K562 (cell line): ENCODE data around the gene MIEN1. TPM values are rescaled to one million over a fixed set of nuclear protein-coding genes. Genes with fewer than 3 reads are reported as not detected.

ENCODE experiments used
- ARID2 ChIP-seq: fragments of 450-650 bp; IDR thresholded peaks from 2 replicates; pipeline ENCODE4 v1.6.1; 2017; ENCODE audit warnings: antibody characterized with exemption, mild to moderate bottlenecking
- BRD4 ChIP-seq: fragments of 200-600 bp; sonication (generic); IDR thresholded peaks from 2 replicates; pipeline ENCODE4 v1.6.1; 2017; ENCODE audit warnings: inconsistent platforms
- CBFA2T3 ChIP-seq: fragments of 450-650 bp; IDR thresholded peaks from 2 replicates; pipeline ENCODE4 v1.6.1; 2017
- DPF2 ChIP-seq: fragments of 450-650 bp; IDR thresholded peaks from 2 replicates; pipeline ENCODE4 v1.6.1; 2016
- ELF2 ChIP-seq: fragments of 250-450 bp; sonication (Bioruptor Pico); IDR thresholded peaks from 2 replicates; pipeline ENCODE4 v1.5.0; 2021; ENCODE audit warnings: mild to moderate bottlenecking
- FIP1L1 ChIP-seq: fragments of 200-400 bp; formaldehyde crosslinking; IDR thresholded peaks from 2 replicates; pipeline ENCODE4 v1.6.1; 2018; ENCODE audit warnings: mild to moderate bottlenecking, low read depth, low read length; ENCODE audit not compliant: poor library complexity, severe bottlenecking
- FOXK2 ChIP-seq, 2 experiments: fragments of 450-650 bp; IDR thresholded peaks in 1 of 2; conservative IDR thresholded peaks in 1 of 2; 2 replicates each; pipeline ENCODE4 v1.6.1; 2016; ENCODE audit warnings: low read depth in 2 of 2, mild to moderate bottlenecking in 1 of 2
- HNRNPH1 ChIP-seq: fragments of 200-400 bp; formaldehyde crosslinking; optimal IDR thresholded peaks from 2 replicates; pipeline ENCODE3; 2017; ENCODE audit warnings: low read depth, mild to moderate bottlenecking, low read length, moderate library complexity
- IRF2 ChIP-seq: sonication (generic); formaldehyde crosslinking; IDR thresholded peaks from 2 replicates; pipeline ENCODE4 v1.8.1; 2022; ENCODE audit warnings: mild to moderate bottlenecking, missing genetic modification reagents
- KDM4B ChIP-seq, 2 experiments: fragments of 450-650 bp in 1 of 2; sonication (generic) in 1 of 2; IDR thresholded peaks; 2 replicates each; pipeline ENCODE4 v1.6.1; 2016 to 2017; ENCODE audit warnings: borderline replicate concordance in 2 of 2, antibody characterized with exemption in 1 of 2, low read depth in 1 of 2, mild to moderate bottlenecking in 1 of 2
- KLF10 ChIP-seq: fragments of 250-450 bp; sonication (Bioruptor Pico); IDR thresholded peaks from 2 replicates; pipeline ENCODE4 v1.6.1; 2021; ENCODE audit warnings: matching md5 sums
- KLF6 ChIP-seq: fragments of 250-450 bp; sonication (Bioruptor Pico); IDR thresholded peaks from 2 replicates; pipeline ENCODE4 v1.4.0; 2020; ENCODE audit warnings: mild to moderate bottlenecking, moderate library complexity, borderline replicate concordance
- MEIS2 ChIP-seq: fragments of 450-650 bp; IDR thresholded peaks from 2 replicates; pipeline ENCODE4 v1.6.1; 2014; ENCODE audit warnings: mild to moderate bottlenecking; ENCODE audit not compliant: partially characterized antibody
- PHF21A ChIP-seq: fragments of 450-650 bp; IDR thresholded peaks from 2 replicates; pipeline ENCODE4 v1.6.1; 2017; ENCODE audit warnings: low read depth, borderline replicate concordance
- PHTF2 ChIP-seq: fragments of 250-450 bp; sonication (Bioruptor Pico); IDR thresholded peaks from 2 replicates; pipeline ENCODE4 v1.5.0; 2021; ENCODE audit warnings: mild to moderate bottlenecking
- POU5F1 ChIP-seq: fragments of 150-350 bp; IDR thresholded peaks from 2 replicates; pipeline ENCODE4 v1.6.1; 2014; ENCODE audit warnings: borderline replicate concordance, low read length, low read depth, mild to moderate bottlenecking; ENCODE audit not compliant: partially characterized antibody
- RBM22 ChIP-seq: fragments of 200-400 bp; formaldehyde crosslinking; IDR thresholded peaks from 2 replicates; pipeline ENCODE4 v1.6.1; 2018; ENCODE audit warnings: low read length, low read depth; ENCODE audit not compliant: poor library complexity, severe bottlenecking
- RCOR1 ChIP-seq, 2 experiments: IDR thresholded peaks; 2 replicates each; pipeline ENCODE4 v1.6.1; 2012; ENCODE audit warnings: low read depth in 2 of 2, low read length in 2 of 2, borderline replicate concordance in 1 of 2, improper control_type of control experiment in 1 of 2
- RNF2 ChIP-seq: sonication (generic); IDR thresholded peaks from 2 replicates; pipeline ENCODE4 v1.6.1; 2016
- SRSF7 ChIP-seq: fragments of 200-400 bp; formaldehyde crosslinking; optimal IDR thresholded peaks from 2 replicates; pipeline ENCODE3; 2017; ENCODE audit warnings: mild to moderate bottlenecking, low read depth, low read length
- WHSC1 ChIP-seq: IDR thresholded peaks from one replicate; pipeline ENCODE4 v1.6.1; 2012; ENCODE audit warnings: low read length, control low read depth, inconsistent platforms
- ZBTB34 ChIP-seq: fragments of 250-450 bp; sonication (Bioruptor Pico); IDR thresholded peaks from 2 replicates; pipeline ENCODE4 v1.8.0; 2021; ENCODE audit warnings: mild to moderate bottlenecking, moderate library complexity
- ZBTB5 ChIP-seq: fragments of 450-650 bp; IDR thresholded peaks from 2 replicates; pipeline ENCODE4 v1.6.1; 2017; ENCODE audit warnings: antibody characterized with exemption
- ZNF124 ChIP-seq: sonication (generic); formaldehyde crosslinking; IDR thresholded peaks from 2 replicates; pipeline ENCODE4 v1.8.1; 2022; ENCODE audit warnings: missing genetic modification reagents
- polyA plus RNA-seq, 8 experiments: library from polyadenylated mRNA; depleted of rRNA in 4 of 8; stranded (reverse) in 5 of 8; unstranded in 3 of 8; fragments of >200 nt; fragmentation: Nextera tagmentation in 2 of 8; fragmentation: Illumina TruSeq in 1 of 8; extraction: Ambion mirVana in 2 of 8; extraction: Trizol in 1 of 8; gene quantifications; 2 replicates each; pipeline versions ENCODE4 v1.2.1 to v1.2.3, GENCODE V29; 2011 to 2014; ENCODE audit warnings: inconsistent platforms in 1 of 8, missing spikeins in 1 of 8
- total RNA-seq, 7 experiments: library from RNA; depleted of rRNA in 6 of 7; stranded (reverse); fragments of >200 nt in 6 of 7; fragmentation: Illumina TruSeq in 2 of 7; extraction: Trizol in 2 of 7; gene quantifications; 2 replicates each; pipeline versions ENCODE4 v1.2.1 to v1.2.3, GENCODE V29; 2011 to 2021; ENCODE audit warnings: low replicate concordance in 1 of 7
- TF ChIP-seq, protein P1 (sequence below), 2 experiments: fragments of 450-650 bp; IDR thresholded peaks; 2 replicates each; pipeline ENCODE4 v1.6.1; 2016

MIEN1 gene
- total and polyA plus RNA-seq, 9 of the 15 experiments (the other 6 are each of a cell fraction or from before 2014, with no cell fraction given): 61.3 to 142 (median 78.9) TPM

- TF ChIP-seq RCOR1 (IDR thresholded peaks at IDR 0.05; ENCODE audit: borderline replicate concordance in 1 of 2, low read depth in 2 of 2, low read length in 2 of 2) (0 out of 4 replicates have a peak, but pooled peaks have one; percentile 15 to 28), DPF2 (peak; percentile 53; the same call in 1 of the 2 replicates), ZBTB5 (no peak), ELF2 (no peak), RBM22 (no peak), HNRNPH1 (no peak), KDM4B (IDR thresholded peaks at IDR 0.05; ENCODE audit: borderline replicate concordance in 2 of 2, low read depth in 1 of 2) (0 out of 4 replicates have a peak, but pooled peaks of 1 of the 2 experiments have one; percentile 25), SRSF7 (no peak), FOXK2 (conservative IDR thresholded peaks at IDR 0.05 in 1 of 2, IDR thresholded peaks at IDR 0.05 in 1 of 2; ENCODE audit: low read depth in 2 of 2) (0 out of 4 replicates have a peak, but pooled peaks of 1 of the 2 experiments have one; percentile 1), IRF2 (CRISPR knock-in tag) (peak; percentile 72; the same call in 1 of the 2 replicates), FIP1L1 (peak; percentile 88), KLF10 (CRISPR knock-in tag) (no peak), CBFA2T3 (0 out of 2 replicates have a peak, but pooled peaks have one; percentile 18), ZNF124 (no peak), POU5F1 (no peak), ARID2 (0 out of 2 replicates have a peak, but pooled peaks have one; percentile 15), KLF6 (CRISPR knock-in tag) (peak; percentile 46; the same call in 1 of the 2 replicates), RNF2 (0 out of 2 replicates have a peak, but pooled peaks have one; percentile 37), ZBTB34 (CRISPR knock-in tag) (no peak), PHF21A (0 out of 2 replicates have a peak, but pooled peaks have one; percentile 22), PHTF2 (CRISPR knock-in tag) (no peak), BRD4 (no peak), MEIS2 (no peak), WHSC1 (no peak)
- TF ChIP-seq, protein P1, sequence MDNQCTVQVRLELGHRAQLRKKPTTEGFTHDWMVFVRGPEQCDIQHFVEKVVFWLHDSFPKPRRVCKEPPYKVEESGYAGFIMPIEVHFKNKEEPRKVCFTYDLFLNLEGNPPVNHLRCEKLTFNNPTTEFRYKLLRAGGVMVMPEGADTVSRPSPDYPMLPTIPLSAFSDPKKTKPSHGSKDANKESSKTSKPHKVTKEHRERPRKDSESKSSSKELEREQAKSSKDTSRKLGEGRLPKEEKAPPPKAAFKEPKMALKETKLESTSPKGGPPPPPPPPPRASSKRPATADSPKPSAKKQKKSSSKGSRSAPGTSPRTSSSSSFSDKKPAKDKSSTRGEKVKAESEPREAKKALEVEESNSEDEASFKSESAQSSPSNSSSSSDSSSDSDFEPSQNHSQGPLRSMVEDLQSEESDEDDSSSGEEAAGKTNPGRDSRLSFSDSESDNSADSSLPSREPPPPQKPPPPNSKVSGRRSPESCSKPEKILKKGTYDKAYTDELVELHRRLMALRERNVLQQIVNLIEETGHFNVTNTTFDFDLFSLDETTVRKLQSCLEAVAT (IDR thresholded peaks at IDR 0.05): no peak
These were observed 24.0 kb upstream of the MIEN1 start (continued) for GRCh38 chr17:39754161-39754957.
